ENCODE data around the gene LAMA4. TPM values are rescaled to one million over a fixed set of nuclear protein-coding genes. Genes with fewer than 3 reads are reported as not detected.

LAMA4 gene
- total RNA-seq, 1 donor from 2014 or later = 56.5 TPM

DNA sequence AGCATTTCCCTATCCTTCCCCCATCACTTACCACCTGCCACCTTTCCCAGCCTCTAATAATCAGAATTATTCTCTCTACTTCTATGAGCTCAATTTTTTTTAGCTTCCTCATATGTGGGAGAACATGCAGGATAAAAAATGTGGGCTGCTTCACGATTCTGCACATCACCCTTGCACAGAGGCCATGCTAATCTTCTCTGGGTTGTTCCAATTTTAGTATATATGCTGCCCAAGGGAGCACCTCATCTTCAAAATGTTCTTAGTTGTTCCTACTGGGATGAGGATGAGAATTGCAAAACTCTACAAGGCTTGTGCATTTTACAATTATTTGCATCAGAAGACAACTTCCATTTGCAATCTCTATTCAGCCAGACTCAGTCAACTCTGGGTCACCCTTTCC, 58.1 kb downstream of the LAMA4 start:
- Histone ChIP-seq H3K27me3 (no peaks in the 10 kb centered on the region), H3K27ac (no peak overlapping the region), H3K4me1 (no peaks in the 10 kb centered on the region), H3K9me3 (no peaks in the 10 kb centered on the region), H3K4me3 (no peak overlapping the region), H3K36me3 (no peaks in the 10 kb centered on the region)
- intact Hi-C loops (cut with DNase I) = no loop called here
- no peak for DNase-seq (ENCODE audit: extremely low spot score in 2 of 2)
- TF ChIP-seq POLR2A (IDR thresholded peaks at IDR 0.05) (no peak), POLR2AphosphoS5 (IDR thresholded peaks at IDR 0.05; ENCODE audit: insufficient read depth in 1 of 2, low read depth in 1 of 2) (no peak)
- TF ChIP-seq, protein P1, sequence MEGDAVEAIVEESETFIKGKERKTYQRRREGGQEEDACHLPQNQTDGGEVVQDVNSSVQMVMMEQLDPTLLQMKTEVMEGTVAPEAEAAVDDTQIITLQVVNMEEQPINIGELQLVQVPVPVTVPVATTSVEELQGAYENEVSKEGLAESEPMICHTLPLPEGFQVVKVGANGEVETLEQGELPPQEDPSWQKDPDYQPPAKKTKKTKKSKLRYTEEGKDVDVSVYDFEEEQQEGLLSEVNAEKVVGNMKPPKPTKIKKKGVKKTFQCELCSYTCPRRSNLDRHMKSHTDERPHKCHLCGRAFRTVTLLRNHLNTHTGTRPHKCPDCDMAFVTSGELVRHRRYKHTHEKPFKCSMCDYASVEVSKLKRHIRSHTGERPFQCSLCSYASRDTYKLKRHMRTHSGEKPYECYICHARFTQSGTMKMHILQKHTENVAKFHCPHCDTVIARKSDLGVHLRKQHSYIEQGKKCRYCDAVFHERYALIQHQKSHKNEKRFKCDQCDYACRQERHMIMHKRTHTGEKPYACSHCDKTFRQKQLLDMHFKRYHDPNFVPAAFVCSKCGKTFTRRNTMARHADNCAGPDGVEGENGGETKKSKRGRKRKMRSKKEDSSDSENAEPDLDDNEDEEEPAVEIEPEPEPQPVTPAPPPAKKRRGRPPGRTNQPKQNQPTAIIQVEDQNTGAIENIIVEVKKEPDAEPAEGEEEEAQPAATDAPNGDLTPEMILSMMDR (IDR thresholded peaks at IDR 0.05) = no peak

DNA sequence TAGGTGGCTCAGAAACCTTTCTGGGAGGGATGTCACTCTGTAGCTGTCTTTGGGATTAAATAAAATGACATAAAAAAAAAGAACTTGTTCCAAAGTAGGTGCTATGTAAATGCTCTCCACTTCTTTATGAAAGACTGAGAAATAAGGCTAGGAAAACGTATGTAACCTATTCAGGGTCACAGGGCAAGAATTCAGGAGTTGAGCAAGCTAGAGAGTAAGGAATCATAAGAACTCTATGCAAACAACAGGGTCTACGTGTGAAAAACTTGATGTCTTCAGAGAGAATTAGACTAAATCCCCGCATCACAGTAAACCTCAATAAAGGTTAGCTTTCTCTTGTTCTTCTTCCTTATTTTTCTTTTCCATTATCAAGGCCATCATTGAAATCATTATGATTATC, 59.2 kb downstream of the LAMA4 start:
- Histone ChIP-seq H3K36me3 (no peaks in the 10 kb centered on the region), H3K27me3 (no peaks in the 10 kb centered on the region), H3K27ac (no peak overlapping the region), H3K4me1 (no peaks in the 10 kb centered on the region), H3K9me3 (no peaks in the 10 kb centered on the region), H3K4me3 (no peak overlapping the region)
- TF ChIP-seq POLR2A (IDR thresholded peaks at IDR 0.05) (no peak), POLR2AphosphoS5 (IDR thresholded peaks at IDR 0.05; ENCODE audit: insufficient read depth in 1 of 2, low read depth in 1 of 2) (no peak)
- TF ChIP-seq, protein P1 (IDR thresholded peaks at IDR 0.05) = no peak
- intact Hi-C loops (cut with DNase I) = no loop called here
- DNase-seq (ENCODE audit: extremely low spot score in 2 of 2) = no peak

DNA sequence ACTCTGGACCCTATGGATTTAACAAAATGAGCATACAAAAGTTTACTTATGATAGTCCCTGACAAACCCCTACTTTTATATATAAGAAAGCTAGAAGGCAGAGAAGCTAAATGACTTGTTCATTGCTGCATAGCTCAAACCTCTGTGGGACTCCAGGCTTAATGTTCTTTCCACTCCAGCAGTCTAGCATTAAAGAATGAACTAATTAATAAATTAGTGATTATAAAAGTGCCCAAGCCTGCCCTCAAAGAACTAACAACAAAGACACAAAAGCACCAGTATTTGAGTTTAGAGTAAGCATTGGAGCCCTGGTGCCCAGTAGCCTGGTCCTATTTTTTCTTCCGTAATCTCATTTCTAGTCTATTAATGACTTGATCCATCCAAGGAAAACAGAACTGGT, 59.9 kb downstream of the LAMA4 start:
- Histone ChIP-seq H3K9me3 (no peaks in the 10 kb centered on the region), H3K27ac (no peak overlapping the region), H3K4me1 (no peaks in the 10 kb centered on the region), H3K27me3 (no peaks in the 10 kb centered on the region), H3K36me3 (no peaks in the 10 kb centered on the region), H3K4me3 (no peak overlapping the region)
- TF ChIP-seq POLR2AphosphoS5 (IDR thresholded peaks at IDR 0.05; ENCODE audit: insufficient read depth in 1 of 2, low read depth in 1 of 2) = no peak
- no peak for TF ChIP-seq POLR2A (IDR thresholded peaks at IDR 0.05)
- TF ChIP-seq, protein P1 (IDR thresholded peaks at IDR 0.05) = no peak
- DNase-seq (ENCODE audit: extremely low spot score in 2 of 2) = no peak
- intact Hi-C loops (cut with DNase I) = no loop called here

DNA sequence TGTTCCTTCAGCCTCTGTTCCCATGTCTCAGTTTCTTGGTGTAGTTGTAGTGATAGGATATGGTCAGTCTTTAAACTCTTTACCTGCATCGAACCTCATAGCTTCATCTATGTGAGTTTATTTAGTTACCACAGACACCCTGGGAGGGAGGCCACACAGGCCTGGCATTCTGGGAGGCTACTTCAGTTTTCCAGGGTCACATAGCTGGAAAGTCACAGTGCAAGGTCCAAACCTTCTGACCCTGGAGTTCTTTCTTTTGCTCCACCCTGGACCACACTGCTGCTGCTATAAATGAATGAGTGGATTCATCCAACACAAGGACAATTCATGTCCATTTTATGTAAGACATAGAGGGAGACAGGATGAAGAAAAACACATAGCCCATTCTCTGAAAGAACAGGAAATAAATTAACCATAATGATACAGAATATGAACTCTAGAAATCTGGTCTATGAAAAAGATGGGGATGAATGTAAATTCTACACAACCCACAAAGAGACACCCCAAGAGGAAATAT, 60.8 kb downstream of the LAMA4 start:
- DNase-seq (ENCODE audit: extremely low spot score in 2 of 2) = no peak
- H3K9me3 ChIP-seq = no peaks in the 10 kb centered on the region
- intact Hi-C loops (cut with DNase I) = no loop called here
- H3K27ac ChIP-seq = no peak overlapping the region
- no peaks in the 10 kb centered on the region for H3K27me3 ChIP-seq
- TF ChIP-seq POLR2AphosphoS5 (IDR thresholded peaks at IDR 0.05; ENCODE audit: insufficient read depth in 1 of 2, low read depth in 1 of 2) = no peak
- TF ChIP-seq POLR2A (IDR thresholded peaks at IDR 0.05) = no peak
- TF ChIP-seq, protein P1 (IDR thresholded peaks at IDR 0.05) = no peak
- H3K4me1 ChIP-seq = no peaks in the 10 kb centered on the region
- no peak overlapping the region for H3K4me3 ChIP-seq
- peaks cover 0 to 2% of the 10 kb centered on the region in 2 donors for H3K36me3 ChIP-seq

DNA sequence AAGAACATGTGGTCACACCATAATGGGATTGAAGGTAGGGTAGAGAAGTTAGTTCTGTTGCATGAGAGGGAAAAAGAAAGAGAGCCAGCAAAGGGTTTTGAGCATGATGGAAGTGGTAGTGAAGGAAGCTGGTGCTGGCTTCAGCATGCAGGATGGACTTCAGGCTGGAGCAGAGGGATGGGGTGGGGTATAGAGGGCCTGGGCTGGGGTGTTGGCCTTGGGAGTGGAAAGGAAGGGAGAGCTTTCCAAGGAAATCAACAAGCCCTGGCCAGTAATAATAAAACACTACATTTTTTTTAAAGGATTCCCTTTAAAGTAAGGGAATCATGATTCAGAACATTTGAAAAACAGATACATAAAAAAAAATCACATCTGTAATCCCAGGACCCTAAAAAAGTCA, 61.2 kb downstream of the LAMA4 start:
- Histone ChIP-seq H3K36me3 (peaks cover 0 to 3% of the 10 kb centered on the region in 2 donors), H3K27ac (no peak overlapping the region), H3K9me3 (no peaks in the 10 kb centered on the region), H3K27me3 (no peaks in the 10 kb centered on the region), H3K4me3 (no peak overlapping the region), H3K4me1 (no peaks in the 10 kb centered on the region)
- intact Hi-C loops (cut with DNase I) = no loop called here
- TF ChIP-seq, protein P1 (IDR thresholded peaks at IDR 0.05) = no peak
- TF ChIP-seq POLR2A (IDR thresholded peaks at IDR 0.05) = no peak
- TF ChIP-seq POLR2AphosphoS5 (IDR thresholded peaks at IDR 0.05; ENCODE audit: insufficient read depth in 1 of 2, low read depth in 1 of 2) = no peak
- DNase-seq (ENCODE audit: extremely low spot score in 2 of 2) = no peak

Measured in vagina (tissue), 2 donors.